Measurements from ENCODE around the gene BAZ2A. TPM values are rescaled to one million over a fixed set of nuclear protein-coding genes. Genes with fewer than 3 reads are reported as not detected.

Gene BAZ2A
- total and polyA plus RNA-seq, 2 donors (not counting 3 experiments of a cell fraction or from before 2014, with no cell fraction given): 56.0 to 91.4 TPM

DNA sequence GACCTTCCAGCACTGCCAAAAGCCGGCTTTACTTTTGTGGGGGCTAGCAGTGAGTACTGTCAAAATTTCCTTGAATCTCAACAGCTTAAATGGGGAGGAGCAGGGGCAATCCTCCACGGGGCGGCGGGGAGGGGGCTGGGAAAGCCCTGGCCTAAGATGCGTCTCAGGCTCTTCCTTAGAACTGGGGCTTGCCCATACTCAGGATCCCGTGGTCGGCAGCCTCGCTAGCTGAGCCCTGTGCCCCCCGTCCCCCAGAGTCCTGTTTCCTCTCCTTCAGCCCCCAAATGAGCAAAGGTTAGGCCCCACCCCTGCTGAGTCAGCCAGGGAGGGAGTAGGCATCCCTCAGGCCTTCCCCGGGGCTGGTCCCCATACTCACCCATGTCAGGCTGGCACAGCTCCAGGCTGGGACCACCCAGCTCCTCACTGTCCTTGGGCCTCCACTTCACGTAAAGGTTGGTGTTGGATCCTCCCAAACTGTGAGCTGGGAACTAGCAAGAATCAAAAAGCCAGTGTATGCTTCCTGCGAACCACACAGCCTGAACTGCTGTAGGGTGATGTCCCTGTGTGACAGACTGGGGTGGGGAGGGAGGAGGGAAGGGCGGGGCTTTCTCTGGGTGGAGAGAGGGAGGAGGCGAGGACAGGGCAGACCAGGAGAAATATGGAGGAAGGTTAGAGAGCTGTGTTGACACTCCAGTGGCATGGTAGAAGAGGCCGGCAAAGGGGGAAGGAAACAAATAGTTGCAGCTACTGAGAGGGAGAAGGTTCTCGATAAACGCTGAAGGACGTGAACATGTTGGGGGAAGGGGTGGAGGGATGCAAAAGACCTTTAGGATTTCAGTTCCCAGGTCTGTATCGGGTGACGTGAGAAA lies 5.9 kb upstream of the BAZ2A start:
- Histone ChIP-seq H3K79me2 (ENCODE audit: control insufficient read depth, insufficient read depth, low read length) (peaks cover 18% of the 10 kb centered on the region), H4K20me1 (replicated peaks; ENCODE audit: control insufficient read depth, extremely low read depth, insufficient read depth, low read length) (no peaks in the 10 kb centered on the region), H3K9me1 (replicated peaks; ENCODE audit: control insufficient read depth, extremely low read depth, insufficient read depth, low read length) (no peaks in the 10 kb centered on the region), H3K27ac (ENCODE audit: insufficient read depth, low read depth, low read length) (peak overlapping the region; percentile 48), H2AFZ (ENCODE audit: low read depth, low read length) (peak overlapping the region; percentile 6), H3K9ac (replicated peaks; ENCODE audit: extremely low read depth, insufficient read depth, low read length) (peak overlapping the region; percentile 44), H3K4me3 (replicated peaks in 1 of 3; ENCODE audit: insufficient read depth in 1 of 3, low read depth in 1 of 3, low read length in 3 of 3) (peak overlapping the region; percentile 2 to 76 (median 21)), H3K4me2 (ENCODE audit: insufficient read depth, low read length) (peak overlapping the region; percentile 71), H3K9me3 (replicated peaks; ENCODE audit: control insufficient read depth, insufficient read depth, low read length) (no peaks in the 10 kb centered on the region), H3K36me3 (ENCODE audit: control insufficient read depth in 2 of 2, extremely low read depth in 1 of 2, insufficient read depth in 2 of 2, low read length in 2 of 2) (peaks cover 18 to 21% of the 10 kb centered on the region in 2 experiments), H3K27me3 (ENCODE audit: control insufficient read depth in 2 of 2, insufficient read depth in 2 of 2, low read length in 2 of 2) (no peaks in the 10 kb centered on the region), H3K4me1 (ENCODE audit: control insufficient read depth, extremely low read depth, insufficient read depth, low read length) (peaks cover 37% of the 10 kb centered on the region)
- CTCF ChIA-PET: interaction anchor here (0.8 to 3.9 kb wide), 42 partner anchors 10 to 475 kb away, joined by 3 to 150 read pairs (median 5); partner anchors contain the start of genes ATP5F1B, GLS2, NACA and PRIM1
- intact Hi-C loops (cut with micrococcal nuclease): loop anchor here (1.0 to 5.0 kb wide), 7 partner anchors 8 to 476 kb away; partner anchors contain the start of genes NACA, PTGES3 and STAT6
- TF ChIP-seq GATA2 (IDR thresholded peaks at IDR 0.05; ENCODE audit: insufficient read depth, insufficient read length, low read depth, low read length) (no peak), FOS (IDR thresholded peaks at IDR 0.05; ENCODE audit: borderline replicate concordance, insufficient read depth, low read length) (peak; percentile 45), JUN (IDR thresholded peaks at IDR 0.05; ENCODE audit: borderline replicate concordance, insufficient read depth, insufficient read length, low read depth) (no peak), MYC (IDR thresholded peaks at IDR 0.05; ENCODE audit: low read depth, low read length) (no peak), POLR2AphosphoS5 (IDR thresholded peaks at IDR 0.05; ENCODE audit: insufficient read depth, low read depth, low read length) (no peak), POLR2A (IDR thresholded peaks at IDR 0.05; ENCODE audit: low read depth, low read length) (peak; percentile 9), EZH2 (IDR thresholded peaks at IDR 0.05; ENCODE audit: borderline replicate concordance, low read depth, low read length, severe bottlenecking) (no peak)
- TF ChIP-seq, protein P1, sequence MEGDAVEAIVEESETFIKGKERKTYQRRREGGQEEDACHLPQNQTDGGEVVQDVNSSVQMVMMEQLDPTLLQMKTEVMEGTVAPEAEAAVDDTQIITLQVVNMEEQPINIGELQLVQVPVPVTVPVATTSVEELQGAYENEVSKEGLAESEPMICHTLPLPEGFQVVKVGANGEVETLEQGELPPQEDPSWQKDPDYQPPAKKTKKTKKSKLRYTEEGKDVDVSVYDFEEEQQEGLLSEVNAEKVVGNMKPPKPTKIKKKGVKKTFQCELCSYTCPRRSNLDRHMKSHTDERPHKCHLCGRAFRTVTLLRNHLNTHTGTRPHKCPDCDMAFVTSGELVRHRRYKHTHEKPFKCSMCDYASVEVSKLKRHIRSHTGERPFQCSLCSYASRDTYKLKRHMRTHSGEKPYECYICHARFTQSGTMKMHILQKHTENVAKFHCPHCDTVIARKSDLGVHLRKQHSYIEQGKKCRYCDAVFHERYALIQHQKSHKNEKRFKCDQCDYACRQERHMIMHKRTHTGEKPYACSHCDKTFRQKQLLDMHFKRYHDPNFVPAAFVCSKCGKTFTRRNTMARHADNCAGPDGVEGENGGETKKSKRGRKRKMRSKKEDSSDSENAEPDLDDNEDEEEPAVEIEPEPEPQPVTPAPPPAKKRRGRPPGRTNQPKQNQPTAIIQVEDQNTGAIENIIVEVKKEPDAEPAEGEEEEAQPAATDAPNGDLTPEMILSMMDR (IDR thresholded peaks at IDR 0.05; ENCODE audit: extremely low read depth in 1 of 2, insufficient read depth in 1 of 2, low read depth in 1 of 2, low read length in 2 of 2): no peak
- TF ChIP-seq, protein P2, sequence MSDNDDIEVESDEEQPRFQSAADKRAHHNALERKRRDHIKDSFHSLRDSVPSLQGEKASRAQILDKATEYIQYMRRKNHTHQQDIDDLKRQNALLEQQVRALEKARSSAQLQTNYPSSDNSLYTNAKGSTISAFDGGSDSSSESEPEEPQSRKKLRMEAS (IDR thresholded peaks at IDR 0.05; ENCODE audit: insufficient read depth, insufficient read length): no peak
- POLR2A ChIA-PET: interaction anchor here (1.2 to 1.4 kb wide), 5 partner anchors 7 to 89 kb away, joined by 3 to 9 read pairs (median 5); partner anchors contain the start of genes ATP5F1B, NACA and PTGES3
- FAIRE-seq (no peak), DNase-seq (ENCODE audit: low read depth, low spot score) (peak; percentile 86)
- dilution Hi-C loops (cut with MboI; ENCODE audit: extremely low pct_ligation_motif_present, low sequenced_read_pairs): no loop called here
- TSS peak; percentile 8 for BruUV-seq (replicated peaks)
